ENCODE results near the gene BTG2.

DNA sequence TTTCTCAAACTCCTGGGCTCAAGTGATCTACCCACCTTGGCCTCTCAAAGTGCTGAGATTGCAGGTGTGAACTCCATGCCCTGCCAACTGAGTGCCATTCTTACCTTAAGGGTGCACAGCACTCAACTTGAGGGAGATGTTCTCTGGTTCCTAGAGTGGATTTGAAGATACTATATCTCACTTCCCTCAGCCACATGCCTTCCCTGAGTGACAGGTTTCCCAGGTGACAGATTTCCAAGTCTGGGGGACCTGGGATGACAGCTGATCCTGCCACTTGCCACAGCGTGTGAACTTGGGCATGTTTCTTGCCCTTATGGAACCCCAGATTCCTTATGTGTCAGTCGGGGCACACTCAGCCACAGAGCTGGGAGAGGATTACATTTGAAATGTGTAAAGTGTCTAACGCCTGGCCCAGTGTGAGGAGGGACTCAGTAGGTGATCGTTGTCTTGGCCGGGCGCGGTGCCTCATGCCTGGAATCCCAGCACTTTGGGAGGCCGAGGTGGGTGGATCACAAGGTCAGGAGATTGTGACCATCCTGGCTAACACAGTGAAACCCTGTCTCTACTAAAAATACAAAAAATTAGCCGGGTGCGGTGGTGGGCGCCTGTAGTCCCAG is 29.6 kb upstream of the BTG2 start:
- TF ChIP-seq, protein P1, sequence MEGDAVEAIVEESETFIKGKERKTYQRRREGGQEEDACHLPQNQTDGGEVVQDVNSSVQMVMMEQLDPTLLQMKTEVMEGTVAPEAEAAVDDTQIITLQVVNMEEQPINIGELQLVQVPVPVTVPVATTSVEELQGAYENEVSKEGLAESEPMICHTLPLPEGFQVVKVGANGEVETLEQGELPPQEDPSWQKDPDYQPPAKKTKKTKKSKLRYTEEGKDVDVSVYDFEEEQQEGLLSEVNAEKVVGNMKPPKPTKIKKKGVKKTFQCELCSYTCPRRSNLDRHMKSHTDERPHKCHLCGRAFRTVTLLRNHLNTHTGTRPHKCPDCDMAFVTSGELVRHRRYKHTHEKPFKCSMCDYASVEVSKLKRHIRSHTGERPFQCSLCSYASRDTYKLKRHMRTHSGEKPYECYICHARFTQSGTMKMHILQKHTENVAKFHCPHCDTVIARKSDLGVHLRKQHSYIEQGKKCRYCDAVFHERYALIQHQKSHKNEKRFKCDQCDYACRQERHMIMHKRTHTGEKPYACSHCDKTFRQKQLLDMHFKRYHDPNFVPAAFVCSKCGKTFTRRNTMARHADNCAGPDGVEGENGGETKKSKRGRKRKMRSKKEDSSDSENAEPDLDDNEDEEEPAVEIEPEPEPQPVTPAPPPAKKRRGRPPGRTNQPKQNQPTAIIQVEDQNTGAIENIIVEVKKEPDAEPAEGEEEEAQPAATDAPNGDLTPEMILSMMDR (conservative IDR thresholded peaks at IDR 0.05; ENCODE audit: low read length) = no peak
- no peak for TF ChIP-seq EZH2phosphoT487 (IDR thresholded peaks at IDR 0.05; ENCODE audit: borderline replicate concordance)

Measured in Loucy (cell line).